Measurements from ENCODE around the gene CBLL1. TPM values are rescaled to one million over a fixed set of nuclear protein-coding genes. Genes with fewer than 3 reads are reported as not detected.

CBLL1 gene
- total RNA-seq, 1 experiment from 2014 or later, result 10.7 TPM

DNA sequence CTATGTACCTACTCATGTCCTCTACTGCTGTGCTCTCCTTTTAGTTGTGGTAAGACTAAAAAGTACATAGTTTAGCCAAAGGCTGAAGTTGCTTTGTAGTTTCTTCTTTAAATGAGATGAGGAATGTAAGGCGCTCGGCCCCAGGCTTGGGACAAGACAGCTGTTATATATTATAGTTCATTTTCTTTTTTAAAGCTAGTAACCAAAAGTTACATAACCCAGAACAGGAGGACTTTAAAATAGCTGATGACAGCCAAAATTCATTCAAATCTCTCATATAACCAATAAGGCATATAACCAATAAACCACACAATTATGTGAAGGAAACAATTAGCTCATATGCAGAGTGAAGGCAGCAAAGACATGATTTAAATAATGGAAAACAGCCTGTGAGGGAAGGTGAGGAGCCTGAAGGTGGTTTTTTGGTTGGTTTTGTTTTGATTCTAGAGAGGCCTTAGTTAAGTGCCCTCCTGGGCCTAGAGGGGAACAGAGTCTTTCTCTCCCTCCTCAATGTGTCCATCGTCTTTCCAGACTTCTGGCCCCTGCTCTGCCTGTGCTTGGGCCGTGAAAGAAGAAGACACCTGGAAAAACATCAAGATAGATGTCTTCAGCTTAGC is 47.5 kb upstream of the CBLL1 start:
- Histone ChIP-seq H3K36me3 (ENCODE audit: low read depth, low read length) (no peaks in the 10 kb centered on the region), H3K79me2 (ENCODE audit: low read length) (no peaks in the 10 kb centered on the region), H3K4me1 (ENCODE audit: insufficient read depth, low read length) (peaks cover 6% of the 10 kb centered on the region; the same call in 1 of the 2 replicates), H4K20me1 (ENCODE audit: low read length) (no peaks in the 10 kb centered on the region), H3K4me2 (ENCODE audit: low read length) (no peak overlapping the region), H3K9ac (ENCODE audit: low read length) (no peak overlapping the region), H3K27me3 (ENCODE audit: low read length) (no peaks in the 10 kb centered on the region), H2AFZ (ENCODE audit: low read length) (no peak overlapping the region), H3K4me3 (ENCODE audit: low read length) (no peak overlapping the region), H3K27ac (ENCODE audit: low read length) (no peak overlapping the region), H3K9me3 (ENCODE audit: low read length) (no peaks in the 10 kb centered on the region), H3F3A (ENCODE audit: low read length, unreplicated experiment) (no peaks in the 10 kb centered on the region), H3K9me2 (replicated peaks; ENCODE audit: low read length) (no peaks in the 10 kb centered on the region)
- BruUV-seq (replicated peaks), result no TSS peak
- DNase-seq (no peak), ATAC-seq (no peak)
- TF ChIP-seq, protein P1, sequence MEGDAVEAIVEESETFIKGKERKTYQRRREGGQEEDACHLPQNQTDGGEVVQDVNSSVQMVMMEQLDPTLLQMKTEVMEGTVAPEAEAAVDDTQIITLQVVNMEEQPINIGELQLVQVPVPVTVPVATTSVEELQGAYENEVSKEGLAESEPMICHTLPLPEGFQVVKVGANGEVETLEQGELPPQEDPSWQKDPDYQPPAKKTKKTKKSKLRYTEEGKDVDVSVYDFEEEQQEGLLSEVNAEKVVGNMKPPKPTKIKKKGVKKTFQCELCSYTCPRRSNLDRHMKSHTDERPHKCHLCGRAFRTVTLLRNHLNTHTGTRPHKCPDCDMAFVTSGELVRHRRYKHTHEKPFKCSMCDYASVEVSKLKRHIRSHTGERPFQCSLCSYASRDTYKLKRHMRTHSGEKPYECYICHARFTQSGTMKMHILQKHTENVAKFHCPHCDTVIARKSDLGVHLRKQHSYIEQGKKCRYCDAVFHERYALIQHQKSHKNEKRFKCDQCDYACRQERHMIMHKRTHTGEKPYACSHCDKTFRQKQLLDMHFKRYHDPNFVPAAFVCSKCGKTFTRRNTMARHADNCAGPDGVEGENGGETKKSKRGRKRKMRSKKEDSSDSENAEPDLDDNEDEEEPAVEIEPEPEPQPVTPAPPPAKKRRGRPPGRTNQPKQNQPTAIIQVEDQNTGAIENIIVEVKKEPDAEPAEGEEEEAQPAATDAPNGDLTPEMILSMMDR (conservative IDR thresholded peaks at IDR 0.05; ENCODE audit: low read depth, low read length), result no peak
- intact Hi-C loops (cut with micrococcal nuclease), result no loop called here
- POLR2A ChIA-PET (ENCODE audit: unreplicated experiment), result interaction anchor here (0.5 kb wide), 1 partner anchor 14 kb away, joined by 4 read pairs; no protein-coding TSS in a partner anchor
- CTCF ChIA-PET, result interaction anchor here (0.9 kb wide), 1 partner anchor 178 kb away, joined by 3 read pairs; no protein-coding TSS in a partner anchor

DNA sequence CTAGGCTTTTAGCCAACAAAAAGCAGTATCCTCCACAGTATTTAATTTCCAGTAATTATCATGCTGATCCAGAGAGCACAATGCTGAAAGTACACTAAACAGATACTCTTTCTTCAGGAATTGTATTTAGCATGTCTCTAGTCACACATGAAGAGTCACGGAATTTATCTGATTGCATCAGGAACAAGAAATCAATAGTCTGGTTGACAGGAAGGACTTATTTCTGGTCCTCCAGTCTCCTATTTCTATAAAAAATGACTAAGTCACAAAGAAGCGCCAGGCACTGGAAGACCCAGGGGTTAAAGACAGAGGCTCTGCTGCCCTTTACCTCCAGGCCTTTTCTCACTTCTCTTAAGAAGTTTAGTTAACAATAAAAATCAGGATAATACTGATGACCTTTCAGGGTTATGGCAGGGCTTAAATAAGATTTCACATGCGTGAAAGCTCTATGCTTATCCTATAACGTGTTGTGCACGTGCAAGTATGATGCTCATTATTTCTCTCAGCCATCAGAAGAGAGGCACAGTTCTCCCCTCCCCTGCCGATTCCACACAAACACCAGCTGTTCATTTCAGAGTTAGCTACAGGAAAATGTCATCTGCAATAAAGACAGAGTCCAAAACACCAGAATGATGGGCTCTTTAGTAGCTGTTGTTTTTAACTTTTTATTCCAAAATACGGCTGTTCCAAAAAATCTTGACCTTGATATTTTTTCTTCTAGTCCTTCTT is 46.5 kb upstream of the CBLL1 start:
- Histone ChIP-seq H3K9me2 (replicated peaks; ENCODE audit: low read length) (no peaks in the 10 kb centered on the region), H3K36me3 (ENCODE audit: low read depth, low read length) (no peaks in the 10 kb centered on the region), H3K79me2 (ENCODE audit: low read length) (no peaks in the 10 kb centered on the region), H3K9ac (ENCODE audit: low read length) (no peak overlapping the region), H3K27me3 (ENCODE audit: low read length) (no peaks in the 10 kb centered on the region), H3K4me1 (ENCODE audit: insufficient read depth, low read length) (peaks cover 6% of the 10 kb centered on the region; the same call in 1 of the 2 replicates), H3K4me3 (ENCODE audit: low read length) (no peak overlapping the region), H3F3A (ENCODE audit: low read length, unreplicated experiment) (no peaks in the 10 kb centered on the region), H4K20me1 (ENCODE audit: low read length) (no peaks in the 10 kb centered on the region), H2AFZ (ENCODE audit: low read length) (no peak overlapping the region), H3K9me3 (ENCODE audit: low read length) (no peaks in the 10 kb centered on the region), H3K27ac (ENCODE audit: low read length) (no peak overlapping the region), H3K4me2 (ENCODE audit: low read length) (no peak overlapping the region)
- CTCF ChIA-PET, result interaction anchor here (0.9 kb wide), 1 partner anchor 177 kb away, joined by 3 read pairs; no protein-coding TSS in a partner anchor
- POLR2A ChIA-PET (ENCODE audit: unreplicated experiment), result no interaction called here
- DNase-seq (no peak), ATAC-seq (no peak)
- BruUV-seq (replicated peaks), result no TSS peak
- intact Hi-C loops (cut with micrococcal nuclease), result no loop called here
- TF ChIP-seq EZH2 (IDR thresholded peaks at IDR 0.05; ENCODE audit: low read length, unreplicated experiment), result no peak
- no peak for TF ChIP-seq EZH2phosphoT487 (IDR thresholded peaks at IDR 0.05; ENCODE audit: borderline replicate concordance, low read length)
- TF ChIP-seq, protein P1 (conservative IDR thresholded peaks at IDR 0.05; ENCODE audit: low read depth, low read length), result no peak

DNA sequence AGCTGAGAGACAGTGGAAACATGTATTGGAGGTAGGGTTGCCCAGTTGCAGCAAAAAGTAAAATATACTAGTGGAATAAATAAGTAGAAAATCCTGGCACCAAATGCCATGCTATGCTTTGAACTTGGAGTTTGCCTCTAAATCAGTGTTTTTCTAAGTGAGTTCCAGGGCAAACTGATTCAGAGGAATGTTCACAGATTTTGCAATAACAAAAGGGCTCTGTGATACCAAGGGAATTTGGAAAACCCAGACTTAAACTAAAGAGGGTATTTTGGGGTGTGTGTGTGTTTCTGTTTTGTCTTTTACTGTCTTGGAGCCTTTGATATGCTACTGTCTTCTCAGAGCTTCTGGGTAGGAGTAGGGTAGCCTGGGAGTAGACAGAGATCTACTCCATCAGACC is 43.4 kb upstream of the CBLL1 start:
- no peak overlapping the region for H3K27ac ChIP-seq (ENCODE audit: low read length)
- H3F3A ChIP-seq (ENCODE audit: low read length, unreplicated experiment), result no peaks in the 10 kb centered on the region
- intact Hi-C loops (cut with micrococcal nuclease), result no loop called here
- no peak overlapping the region for H3K4me3 ChIP-seq (ENCODE audit: low read length)
- H3K27me3 ChIP-seq (ENCODE audit: low read length), result no peaks in the 10 kb centered on the region
- ATAC-seq (no peak), DNase-seq (no peak)
- no peaks in the 10 kb centered on the region for H3K4me1 ChIP-seq (ENCODE audit: insufficient read depth, low read length)
- no peaks in the 10 kb centered on the region for H3K9me2 ChIP-seq (replicated peaks; ENCODE audit: low read length)
- no TSS peak for BruUV-seq (replicated peaks)
- H3K9me3 ChIP-seq (ENCODE audit: low read length), result no peaks in the 10 kb centered on the region
- H3K79me2 ChIP-seq (ENCODE audit: low read length), result no peaks in the 10 kb centered on the region
- ChIA-PET POLR2A (ENCODE audit: unreplicated experiment) (interaction anchor here (0.7 kb wide), 1 partner anchor 237 kb away, joined by 3 read pairs; no protein-coding TSS in a partner anchor), CTCF (no interaction called here)
- no peaks in the 10 kb centered on the region for H3K36me3 ChIP-seq (ENCODE audit: low read depth, low read length)
- H3K9ac ChIP-seq (ENCODE audit: low read length), result no peak overlapping the region
- no peaks in the 10 kb centered on the region for H4K20me1 ChIP-seq (ENCODE audit: low read length)
- no peak overlapping the region for H3K4me2 ChIP-seq (ENCODE audit: low read length)
- H2AFZ ChIP-seq (ENCODE audit: low read length), result no peak overlapping the region
- TF ChIP-seq, protein P1 (conservative IDR thresholded peaks at IDR 0.05; ENCODE audit: low read depth, low read length), result no peak
- TF ChIP-seq EZH2 (IDR thresholded peaks at IDR 0.05; ENCODE audit: low read length, unreplicated experiment) (no peak), EZH2phosphoT487 (IDR thresholded peaks at IDR 0.05; ENCODE audit: borderline replicate concordance, low read length) (no peak)
